ENCODE data around the gene PARVA. TPM values are rescaled to one million over a fixed set of nuclear protein-coding genes. Genes with fewer than 3 reads are reported as not detected.

The PARVA gene
- total and polyA plus RNA-seq, 2 of the 4 experiments (the other 2 are of a cell fraction) = 65.2 to 80.2 TPM

DNA sequence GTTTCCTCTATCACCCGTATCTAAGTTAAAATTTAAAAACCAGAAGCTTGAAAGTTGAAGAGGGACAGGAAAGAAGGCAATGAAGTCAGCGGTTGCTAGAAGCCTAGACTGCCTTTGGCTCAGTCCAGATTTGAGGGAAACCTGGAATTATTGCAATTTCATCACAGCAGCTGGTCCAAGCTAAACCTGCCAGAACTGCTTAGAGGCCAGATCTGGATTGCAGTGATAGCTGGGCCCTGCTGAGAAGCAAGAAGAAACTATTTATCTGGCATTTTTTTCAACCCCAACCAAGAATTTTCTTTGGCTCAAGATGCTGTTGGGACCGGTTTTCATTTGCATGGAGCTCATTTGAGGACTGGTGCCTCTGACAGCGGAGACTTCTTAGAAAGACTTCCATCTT lies 175.3 kb downstream of the PARVA start:
- H2BK5ac ChIP-seq (ENCODE audit: low read depth, low read length, poor library complexity, severe bottlenecking) = no peak overlapping the region
- no peak overlapping the region for H3K56ac ChIP-seq (ENCODE audit: extremely low read depth, insufficient read depth, low read length)
- no peak overlapping the region for H4K8ac ChIP-seq (ENCODE audit: low read depth in 2 of 2, low read length in 2 of 2)
- dilution Hi-C loops (cut with HindIII; ENCODE audit: low sequenced_read_pairs, unreplicated experiment) (no loop called here), intact Hi-C loops (cut with micrococcal nuclease) (no loop called here), in situ Hi-C loops (cut with MboI; ENCODE audit: low sequenced_read_pairs) (no loop called here)
- no peaks in the 10 kb centered on the region for H3K36me3 ChIP-seq (ENCODE audit: control insufficient read depth, insufficient read depth, low read length)
- CTCF ChIA-PET = interaction anchor here (0.6 to 0.9 kb wide), 2 partner anchors 13 to 97 kb away, joined by 3 to 5 read pairs; no protein-coding TSS in a partner anchor
- H2AK5ac ChIP-seq (ENCODE audit: low read depth, low read length) = no peak overlapping the region
- no peaks in the 10 kb centered on the region for H3K79me1 ChIP-seq (ENCODE audit: low read depth in 1 of 2, low read length in 2 of 2)
- H3K4me2 ChIP-seq (ENCODE audit: low read depth, low read length) = no peak overlapping the region
- no peak overlapping the region for H2AK9ac ChIP-seq (replicated peaks; ENCODE audit: low read depth, low read length, poor library complexity)
- ATAC-seq (ENCODE audit: low read depth) (peak; percentile 67), DNase-seq (peak; percentile 90)
- H2BK20ac ChIP-seq (ENCODE audit: low read depth, low read length) = no peak overlapping the region
- peak overlapping the region; percentile 60; the same call in 1 of the 2 replicates for H4K5ac ChIP-seq (ENCODE audit: low read depth, low read length)
- no peak overlapping the region; the same call in 1 of the 2 replicates for H3K23ac ChIP-seq (ENCODE audit: low read depth, low read length)
- BruUV-seq (replicated peaks) = no TSS peak
- H3K4ac ChIP-seq (ENCODE audit: low read depth, low read length) = peak overlapping the region; percentile 24; the same call in 1 of the 2 replicates
- H3K4me3 ChIP-seq (ENCODE audit: insufficient read depth, low read depth, low read length) = no peak overlapping the region
- H3K18ac ChIP-seq (ENCODE audit: low read depth, low read length) = peak overlapping the region; percentile 83; the same call in 1 of the 2 replicates
- H3K14ac ChIP-seq (replicated peaks; ENCODE audit: low read depth, low read length) = 0 out of 2 replicates have a peak overlapping the region, but pooled peaks have one; percentile 6
- H2BK120ac ChIP-seq (ENCODE audit: low read depth, low read length) = no peak overlapping the region
- TF ChIP-seq CEBPB (IDR thresholded peaks at IDR 0.05; ENCODE audit: low read depth, low read length) (0 out of 2 replicates have a peak, but pooled peaks have one; percentile 21), RFX5 (IDR thresholded peaks at IDR 0.05; ENCODE audit: low read depth, low read length) (peak; percentile 77; the same call in 1 of the 2 replicates), SMC3 (IDR thresholded peaks at IDR 0.05; ENCODE audit: low read depth, low read length) (no peak)
- peaks cover 4% of the 10 kb centered on the region; the same call in 1 of the 2 replicates for H3K9me1 ChIP-seq (ENCODE audit: insufficient read depth, low read length)
- 33% methylated on average over 2 of the region's 4 CpGs; no CpG with 5 or more reads in 1 of the 2 experiments for WGBS, 2 experiments (ENCODE audit: extremely low coverage in 2 of 2, insufficient read length in 1 of 2)
- H2AFZ ChIP-seq (replicated peaks; ENCODE audit: low read length, poor library complexity) = no peak overlapping the region
- H3K4me1 ChIP-seq (ENCODE audit: control insufficient read depth, insufficient read depth, low read length) = peaks cover 14% of the 10 kb centered on the region
- no peaks in the 10 kb centered on the region for H4K20me1 ChIP-seq (ENCODE audit: insufficient read depth, low read length)
- POLR2A ChIA-PET (ENCODE audit: unreplicated experiment) = no interaction called here
- 0 out of 3 replicates have a peak overlapping the region, but pooled peaks have one; percentile 3 for H2BK15ac ChIP-seq (ENCODE audit: low read depth, low read length)
- H4K91ac ChIP-seq (ENCODE audit: insufficient read depth, low read depth, low read length) = no peak overlapping the region
- peak overlapping the region; percentile 18; the same call in 1 of the 2 replicates for H3K27ac ChIP-seq (ENCODE audit: insufficient read depth, low read length)
- H3K9me3 ChIP-seq (ENCODE audit: control insufficient read depth, insufficient read depth, low read length) = peaks cover 3% of the 10 kb centered on the region; the same call in 1 of the 2 replicates
- no peaks in the 10 kb centered on the region for H3K27me3 ChIP-seq (ENCODE audit: control insufficient read depth, insufficient read depth, low read length)
- no peak overlapping the region for H3K9ac ChIP-seq (ENCODE audit: low read depth, low read length)
